Vagina (tissue), 2 donors: Measurements from ENCODE around the gene HSD11B1. TPM values are rescaled to one million over a fixed set of nuclear protein-coding genes. Genes with fewer than 3 reads are reported as not detected.

ENCODE experiments used
- DNase-seq, 2 donors: peaks; one replicate each; pipeline ENCODE4 v3.0.0-alpha.2; 2017; ENCODE audit errors: extremely low spot score in 2 of 2
- H3K27ac ChIP-seq: fragments of 200-600 bp; sonication (generic); one replicate; pipeline ENCODE4 v1.5.1; 2019
- H3K27me3 ChIP-seq: fragments of 200-600 bp; sonication (generic); one replicate; pipeline ENCODE4 v1.5.1; 2019
- H3K36me3 ChIP-seq, 2 donors: fragments of 200-600 bp; sonication (generic); one replicate each; pipeline ENCODE4 v1.5.1; 2017 to 2019
- H3K4me1 ChIP-seq: fragments of 200-600 bp; sonication (generic); one replicate; pipeline ENCODE4 v1.5.1; 2019
- H3K4me3 ChIP-seq, 2 donors: fragments of 200-600 bp; sonication (generic); 1 replicate in 1 of 2; 2 replicates in 1 of 2; pipeline ENCODE4 v1.5.1; 2016 to 2019
- H3K9me3 ChIP-seq: fragments of 200-600 bp; sonication (generic); one replicate; pipeline ENCODE4 v1.5.1; 2019
- CTCF ChIP-seq, 3 experiments: fragments of 450-650 bp in 2 of 3; fragments of 200-600 bp in 1 of 3; sonication (generic) in 1 of 3; IDR thresholded peaks; one replicate each; pipeline ENCODE4 v1.5.1; 2017 to 2019; ENCODE audit warnings: antibody characterized with exemption in 3 of 3, mild to moderate bottlenecking in 2 of 3, moderate library complexity in 2 of 3
- POLR2A ChIP-seq, 2 donors: fragments of 450-650 bp; IDR thresholded peaks; one replicate each; pipeline ENCODE4 v1.6.1; 2017; ENCODE audit warnings: antibody characterized with exemption in 2 of 2, mild to moderate bottlenecking in 2 of 2, moderate library complexity in 2 of 2
- POLR2AphosphoS5 ChIP-seq, 2 donors: sonication (generic); formaldehyde crosslinking; IDR thresholded peaks; one replicate each; pipeline ENCODE4 v1.9.0; 2017; ENCODE audit warnings: antibody characterized with exemption in 2 of 2, mild to moderate bottlenecking in 2 of 2, low read depth in 1 of 2; ENCODE audit not compliant: insufficient read depth in 1 of 2
- intact Hi-C: fragments of 100-400 bp; cut with DNase I; formaldehyde crosslinking; loops from one replicate; pipeline ENCODE4 v1.15.1; 2023
- total RNA-seq: library from RNA; depleted of rRNA; stranded (reverse); fragments of >200 nt; gene quantifications from one replicate; pipeline ENCODE4 v1.2.3, GENCODE V29; 2016

The HSD11B1 gene
- total RNA-seq, 1 donor from 2014 or later = 18.7 TPM

- TF ChIP-seq POLR2A (IDR thresholded peaks at IDR 0.05) (no peak), CTCF (IDR thresholded peaks at IDR 0.05) (no peak), POLR2AphosphoS5 (IDR thresholded peaks at IDR 0.05; ENCODE audit: insufficient read depth in 1 of 2, low read depth in 1 of 2) (no peak)
- intact Hi-C loops = no loop called here
- Histone ChIP-seq H3K27ac (peak overlapping the region; percentile 55), H3K27me3 (no peaks in the 10 kb centered on the region), H3K36me3 (no peaks in the 10 kb centered on the region), H3K9me3 (no peaks in the 10 kb centered on the region), H3K4me1 (peaks cover 15% of the 10 kb centered on the region), H3K4me3 (peak overlapping the region in 1 of 2 donors; percentile 26)
- no peak for DNase-seq
These were observed 65.3 kb downstream of the HSD11B1 start for GRCh38 chr1:209769971-209770370.

GRCh38 chr1:209770636-209771415 lies 66.2 kb downstream of the HSD11B1 start:
- H3K4me1 ChIP-seq = peaks cover 15% of the 10 kb centered on the region
- H3K36me3 ChIP-seq = no peaks in the 10 kb centered on the region
- no peak for TF ChIP-seq POLR2A (IDR thresholded peaks at IDR 0.05)
- no peak for TF ChIP-seq CTCF (IDR thresholded peaks at IDR 0.05)
- no peak for TF ChIP-seq POLR2AphosphoS5 (IDR thresholded peaks at IDR 0.05; ENCODE audit: insufficient read depth in 1 of 2, low read depth in 1 of 2)
- no peak overlapping the region for H3K27ac ChIP-seq
- H3K27me3 ChIP-seq = no peaks in the 10 kb centered on the region
- intact Hi-C loops = no loop called here
- H3K4me3 ChIP-seq = no peak overlapping the region
- no peak for DNase-seq
- no peaks in the 10 kb centered on the region for H3K9me3 ChIP-seq

GRCh38 chr1:209772126-209772525 lies 67.5 kb downstream of the HSD11B1 start:
- Histone ChIP-seq H3K36me3 (no peaks in the 10 kb centered on the region), H3K9me3 (no peaks in the 10 kb centered on the region), H3K4me1 (peaks cover 15% of the 10 kb centered on the region), H3K4me3 (no peak overlapping the region), H3K27ac (no peak overlapping the region), H3K27me3 (no peaks in the 10 kb centered on the region)
- no peak for TF ChIP-seq CTCF (IDR thresholded peaks at IDR 0.05)
- no peak for TF ChIP-seq POLR2A (IDR thresholded peaks at IDR 0.05)
- no peak for TF ChIP-seq POLR2AphosphoS5 (IDR thresholded peaks at IDR 0.05; ENCODE audit: insufficient read depth in 1 of 2, low read depth in 1 of 2)
- no peak for DNase-seq
- intact Hi-C loops = no loop called here

- DNase-seq = no peak
- intact Hi-C loops = no loop called here
- no peaks in the 10 kb centered on the region for H3K36me3 ChIP-seq
- no peaks in the 10 kb centered on the region for H3K9me3 ChIP-seq
- H3K4me1 ChIP-seq = peaks cover 3% of the 10 kb centered on the region
- H3K27me3 ChIP-seq = no peaks in the 10 kb centered on the region
- no peak overlapping the region for H3K27ac ChIP-seq
- H3K4me3 ChIP-seq = no peak overlapping the region
- TF ChIP-seq POLR2A (IDR thresholded peaks at IDR 0.05) (no peak), CTCF (IDR thresholded peaks at IDR 0.05) (no peak), POLR2AphosphoS5 (IDR thresholded peaks at IDR 0.05; ENCODE audit: insufficient read depth in 1 of 2, low read depth in 1 of 2) (no peak)
These were observed 69.9 kb downstream of the HSD11B1 start for GRCh38 chr1:209774592-209774991.

GRCh38 chr1:209775678-209776077 lies 71.0 kb downstream of the HSD11B1 start:
- DNase-seq = no peak

More at GRCh38 chr1:209775678-209776077, 71.0 kb downstream of the HSD11B1 start:
- Histone ChIP-seq H3K4me1 (no peaks in the 10 kb centered on the region), H3K27ac (no peak overlapping the region), H3K4me3 (no peak overlapping the region), H3K9me3 (no peaks in the 10 kb centered on the region), H3K27me3 (no peaks in the 10 kb centered on the region), H3K36me3 (no peaks in the 10 kb centered on the region)
- intact Hi-C loops = no loop called here
- TF ChIP-seq POLR2A (IDR thresholded peaks at IDR 0.05) (no peak), POLR2AphosphoS5 (IDR thresholded peaks at IDR 0.05; ENCODE audit: insufficient read depth in 1 of 2, low read depth in 1 of 2) (no peak), CTCF (IDR thresholded peaks at IDR 0.05) (no peak)
